Measurements from ENCODE around the gene INAFM2. TPM values are rescaled to one million over a fixed set of nuclear protein-coding genes. Genes with fewer than 3 reads are reported as not detected.

Gene INAFM2
- total RNA-seq, 1 experiment from 2014 or later, result 25.4 TPM

DNA sequence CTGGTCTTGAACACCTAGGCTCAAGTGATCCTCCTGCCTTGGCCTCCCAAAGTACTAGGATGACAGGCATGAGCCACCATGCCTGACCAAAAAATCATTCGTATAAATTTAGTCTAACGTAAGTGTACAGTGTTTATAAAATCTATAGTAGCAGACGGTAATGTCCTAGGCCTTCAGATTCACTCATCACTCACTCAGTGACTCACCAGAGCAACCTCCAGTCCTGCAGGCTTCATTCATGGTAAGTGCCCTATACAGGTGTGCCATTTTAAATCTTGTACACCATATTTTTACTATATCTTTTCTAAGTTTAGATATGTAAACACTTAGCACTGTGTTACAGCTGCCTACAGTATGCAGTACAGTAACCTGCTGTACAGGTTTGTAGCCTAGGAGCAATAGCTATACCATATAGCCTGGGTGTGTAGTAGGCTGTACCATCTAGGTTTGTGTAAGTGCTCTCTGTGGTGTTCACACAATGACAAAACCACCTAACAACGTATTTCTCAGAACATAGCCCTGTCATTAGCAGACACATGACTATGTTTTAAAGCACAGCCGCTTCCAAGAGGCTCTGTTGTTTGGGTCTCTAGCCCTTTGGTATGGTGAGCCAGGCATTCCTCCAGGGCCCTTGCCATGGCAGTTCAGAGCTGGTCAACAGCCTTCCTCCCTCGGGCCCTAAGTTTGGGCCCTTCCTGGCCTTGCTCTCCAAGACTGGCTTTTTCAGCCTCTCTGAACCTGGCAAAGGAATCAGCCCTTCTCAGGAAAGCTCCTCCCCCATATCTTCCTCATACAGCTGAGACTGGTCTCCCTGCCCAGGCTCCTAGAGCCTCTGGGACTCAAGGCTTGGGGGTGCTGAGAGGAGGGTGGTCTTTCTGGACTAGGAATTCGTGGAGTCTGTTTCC, 19.2 kb downstream of the INAFM2 start:
- no peak overlapping the region for H2BK120ac ChIP-seq (ENCODE audit: low read depth, low read length, poor library complexity, severe bottlenecking)
- no peak overlapping the region for H2BK15ac ChIP-seq (ENCODE audit: low read depth, low read length)
- H2BK12ac ChIP-seq (ENCODE audit: insufficient read length, low read depth, low read length), result no peak overlapping the region
- no peaks in the 10 kb centered on the region for H4K20me1 ChIP-seq (ENCODE audit: control insufficient read depth, insufficient read depth, insufficient read length)
- no peak overlapping the region for H3K9ac ChIP-seq (ENCODE audit: extremely low read depth, insufficient read length, low read length)
- no peak overlapping the region for H3K4me2 ChIP-seq (ENCODE audit: insufficient read depth, insufficient read length, low read length)
- H3K4ac ChIP-seq (ENCODE audit: low read depth, low read length), result no peak overlapping the region
- H3K27me3 ChIP-seq (ENCODE audit: insufficient read depth, low read length), result no peaks in the 10 kb centered on the region
- DNase-seq, result no peak
- H3K27me3 Mint-ChIP-seq (ENCODE audit: low read depth), result peaks cover 10% of the 10 kb centered on the region
- no peaks in the 10 kb centered on the region for H3K36me3 Mint-ChIP-seq (ENCODE audit: insufficient read depth in 1 of 3, low read depth in 3 of 3)
- no peak overlapping the region for H2AK5ac ChIP-seq (ENCODE audit: insufficient read length, low read length)
- H3K4me3 Mint-ChIP-seq, result no peak overlapping the region
- no peak overlapping the region for H3T11ph ChIP-seq (ENCODE audit: low read length)
- no peak overlapping the region for H4K91ac ChIP-seq (ENCODE audit: insufficient read length, low read depth, low read length)
- H3K18ac ChIP-seq (ENCODE audit: insufficient read length, low read depth, low read length), result no peak overlapping the region
- no peak overlapping the region for H3K14ac ChIP-seq (ENCODE audit: insufficient read depth, low read length)
- no peaks in the 10 kb centered on the region for H3K9me3 ChIP-seq (ENCODE audit: control insufficient read depth, low read depth, low read length)
- H3K4me1 ChIP-seq (ENCODE audit: insufficient read depth, low read length), result no peaks in the 10 kb centered on the region
- no peak overlapping the region for H2BK20ac ChIP-seq (ENCODE audit: low read depth, low read length, poor library complexity, severe bottlenecking)
- WGBS (ENCODE audit: extremely low coverage, insufficient read length, low lambda C conversion rate), result no CpG with 5 or more reads among the region's 7 CpGs
- no peaks in the 10 kb centered on the region for H3K23me2 ChIP-seq (ENCODE audit: insufficient read length, low read depth, low read length, poor library complexity, severe bottlenecking)
- H3K9me3 Mint-ChIP-seq, result no peaks in the 10 kb centered on the region
- no peak overlapping the region for H4K8ac ChIP-seq (replicated peaks; ENCODE audit: insufficient read length, low read depth, low read length)
- no peak overlapping the region for H3K56ac ChIP-seq (ENCODE audit: insufficient read length, low read depth, low read length)
- no peak overlapping the region for H3K27ac Mint-ChIP-seq
- H2BK5ac ChIP-seq (ENCODE audit: insufficient read length, low read length), result no peak overlapping the region
- no peak overlapping the region for H2AFZ ChIP-seq (ENCODE audit: low read length)
- H3K23ac ChIP-seq (ENCODE audit: insufficient read length, low read depth, low read length), result no peak overlapping the region
- no peaks in the 10 kb centered on the region for H3K79me1 ChIP-seq (ENCODE audit: insufficient read depth, low read depth, low read length, poor library complexity, severe bottlenecking)
- no peak overlapping the region for H3K27ac ChIP-seq (ENCODE audit: insufficient read length, low read depth, low read length)
- H3K79me2 ChIP-seq (ENCODE audit: insufficient read depth, low read length), result no peaks in the 10 kb centered on the region
- TF ChIP-seq, protein P1, sequence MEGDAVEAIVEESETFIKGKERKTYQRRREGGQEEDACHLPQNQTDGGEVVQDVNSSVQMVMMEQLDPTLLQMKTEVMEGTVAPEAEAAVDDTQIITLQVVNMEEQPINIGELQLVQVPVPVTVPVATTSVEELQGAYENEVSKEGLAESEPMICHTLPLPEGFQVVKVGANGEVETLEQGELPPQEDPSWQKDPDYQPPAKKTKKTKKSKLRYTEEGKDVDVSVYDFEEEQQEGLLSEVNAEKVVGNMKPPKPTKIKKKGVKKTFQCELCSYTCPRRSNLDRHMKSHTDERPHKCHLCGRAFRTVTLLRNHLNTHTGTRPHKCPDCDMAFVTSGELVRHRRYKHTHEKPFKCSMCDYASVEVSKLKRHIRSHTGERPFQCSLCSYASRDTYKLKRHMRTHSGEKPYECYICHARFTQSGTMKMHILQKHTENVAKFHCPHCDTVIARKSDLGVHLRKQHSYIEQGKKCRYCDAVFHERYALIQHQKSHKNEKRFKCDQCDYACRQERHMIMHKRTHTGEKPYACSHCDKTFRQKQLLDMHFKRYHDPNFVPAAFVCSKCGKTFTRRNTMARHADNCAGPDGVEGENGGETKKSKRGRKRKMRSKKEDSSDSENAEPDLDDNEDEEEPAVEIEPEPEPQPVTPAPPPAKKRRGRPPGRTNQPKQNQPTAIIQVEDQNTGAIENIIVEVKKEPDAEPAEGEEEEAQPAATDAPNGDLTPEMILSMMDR (conservative IDR thresholded peaks at IDR 0.05), result no peak
- peaks cover 16 to 37% of the 10 kb centered on the region in 2 experiments for H3K4me1 Mint-ChIP-seq
- H4K5ac ChIP-seq (ENCODE audit: insufficient read length, low read depth, low read length), result no peak overlapping the region
